A673 (cell line): ENCODE data around the gene DNAJA4. TPM values are rescaled to one million over a fixed set of nuclear protein-coding genes. Genes with fewer than 3 reads are reported as not detected.

Source experiments
- BruUV-seq: library from RNA; stranded (reverse); fragments of 400-500 nt; replicated peaks from 2 replicates; lab custom pipeline; 2021; lab: Mats Ljungman, UMichigan
- CTCF ChIA-PET: fragments of 300-600 bp; sonication (Branson Sonifier 250); formaldehyde crosslinking; loops from one replicate; lab custom pipeline; 2022; ENCODE audit warnings: antibody characterized with exemption; lab: Charles Lee
- POLR2A ChIA-PET: fragments of 300-600 bp; sonication (Branson Sonifier 250); formaldehyde crosslinking; loops from one replicate; lab custom pipeline; 2022; ENCODE audit warnings: antibody characterized with exemption; ENCODE audit not compliant: low non-redundant PET; lab: Charles Lee
- DNase-seq: peaks from one replicate; pipeline ENCODE4 v3.0.0-alpha.2; 2015; ENCODE audit warnings: low spot score
- H3K27ac ChIP-seq: fragments of 200-600 bp; sonication (generic); 2 replicates; pipeline ENCODE4 v1.5.1; 2016; ENCODE audit warnings: mixed run types, low read depth, mild to moderate bottlenecking, mixed read lengths, antibody characterized with exemption, low read length; ENCODE audit not compliant: poor library complexity, severe bottlenecking
- H3K27me3 ChIP-seq: fragments of 200-600 bp; sonication (generic); replicated peaks from 2 replicates; pipeline ENCODE4 v1.6.1; 2017; ENCODE audit warnings: mixed run types, low read depth, mild to moderate bottlenecking, mixed read lengths, antibody characterized with exemption, low read length; ENCODE audit not compliant: insufficient read depth, poor library complexity
- H3K36me3 ChIP-seq: fragments of 200-600 bp; sonication (generic); 2 replicates; pipeline ENCODE4 v1.6.1; 2016; ENCODE audit warnings: mixed run types, mild to moderate bottlenecking, mixed read lengths, antibody characterized with exemption, low read length; ENCODE audit not compliant: insufficient read depth, poor library complexity, severe bottlenecking
- H3K4me1 ChIP-seq: fragments of 200-600 bp; sonication (generic); 2 replicates; pipeline ENCODE4 v1.6.1; 2017; ENCODE audit warnings: mixed run types, mild to moderate bottlenecking, mixed read lengths, antibody characterized with exemption, low read length; ENCODE audit not compliant: insufficient read depth, poor library complexity, severe bottlenecking
- H3K4me3 ChIP-seq: fragments of 200-600 bp; sonication (generic); 2 replicates; pipeline ENCODE4 v1.5.1; 2016; ENCODE audit warnings: low read depth, mixed run types, mild to moderate bottlenecking, mixed read lengths, low read length; ENCODE audit not compliant: poor library complexity, severe bottlenecking
- H3K9me3 ChIP-seq: fragments of 200-600 bp; sonication (generic); 2 replicates; pipeline ENCODE4 v1.6.1; 2016; ENCODE audit warnings: mixed run types, low read depth, mild to moderate bottlenecking, mixed read lengths, antibody characterized with exemption, low read length; ENCODE audit not compliant: poor library complexity, severe bottlenecking
- CTCF ChIP-seq: fragments of 300-800, 200-600 bp; sonication (generic); conservative IDR thresholded peaks from 2 replicates; pipeline ENCODE4 v1.5.1; 2017; ENCODE audit warnings: low read depth, mild to moderate bottlenecking, antibody characterized with exemption, low read length, moderate library complexity, mixed read lengths
- EZH2 ChIP-seq: fragments of 200-600 bp; sonication (generic); IDR thresholded peaks from 2 replicates; pipeline ENCODE4 v1.6.1; 2017; ENCODE audit warnings: borderline replicate concordance, low read depth, mild to moderate bottlenecking, mixed read lengths, antibody characterized with exemption, low read length; ENCODE audit not compliant: poor library complexity, severe bottlenecking
- intact Hi-C: fragments of 100-400 bp; cut with micrococcal nuclease; formaldehyde crosslinking; loops from one replicate; pipeline ENCODE4 v1.10.0; 2022; ENCODE audit not compliant: unreplicated experiment
- total RNA-seq: library from RNA; stranded (reverse); gene quantifications from 2 replicates; pipeline ENCODE4 v1.2.3, GENCODE V29; 2021

The DNAJA4 gene
- total RNA-seq, 1 experiment from 2014 or later = 15.7 TPM

GRCh38 chr15:78243058-78243457 lies 21.3 kb upstream of the DNAJA4 start:
- CTCF ChIA-PET = interaction anchor here (0.6 kb wide), 1 partner anchor 410 kb away, joined by 3 read pairs; no protein-coding TSS in a partner anchor
- Histone ChIP-seq H3K9me3 (no peaks in the 10 kb centered on the region), H3K4me3 (no peak overlapping the region), H3K27me3 (no peaks in the 10 kb centered on the region), H3K4me1 (no peaks in the 10 kb centered on the region), H3K36me3 (no peaks in the 10 kb centered on the region), H3K27ac (no peak overlapping the region)
- no peak for TF ChIP-seq EZH2
- no peak for TF ChIP-seq CTCF
- BruUV-seq = no TSS peak
- POLR2A ChIA-PET = no interaction called here
- no peak for DNase-seq
- intact Hi-C loops = loop anchor here (2.0 to 5.0 kb wide), 2 partner anchors 46 to 284 kb away; no protein-coding TSS in a partner anchor

GRCh38 chr15:78243491-78243941 lies 20.8 kb upstream of the DNAJA4 start:
- BruUV-seq = no TSS peak
- TF ChIP-seq EZH2 (no peak), CTCF (no peak)

DNA sequence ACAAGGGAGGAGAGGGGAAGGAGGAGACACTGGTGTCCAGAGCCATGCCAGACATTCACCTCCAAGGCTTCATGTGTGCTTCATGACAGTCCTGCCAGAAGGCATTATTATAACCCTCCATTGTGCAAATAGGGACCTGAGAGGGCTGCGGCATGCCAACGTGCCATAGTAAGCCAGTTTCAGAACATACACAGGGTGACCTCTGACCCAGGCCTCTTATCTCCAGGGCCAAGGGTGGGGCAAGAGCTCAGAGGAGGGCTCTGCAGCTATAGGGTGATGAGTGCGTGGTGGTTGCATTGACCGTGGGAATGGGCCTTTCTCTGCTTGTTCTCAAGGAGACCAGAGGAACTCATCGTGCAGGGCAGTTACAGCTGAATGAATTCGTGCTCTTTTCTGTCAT lies 20.3 kb upstream of the DNAJA4 start:
- Histone ChIP-seq H3K4me3 (no peak overlapping the region), H3K27ac (no peak overlapping the region), H3K36me3 (no peaks in the 10 kb centered on the region), H3K27me3 (no peaks in the 10 kb centered on the region), H3K4me1 (no peaks in the 10 kb centered on the region), H3K9me3 (no peaks in the 10 kb centered on the region)
- intact Hi-C loops = loop anchor here (5.0 kb wide), 1 partner anchor 47 kb away; no protein-coding TSS in a partner anchor
- no peak for TF ChIP-seq CTCF
- TF ChIP-seq EZH2 = no peak
- ChIA-PET CTCF (no interaction called here), POLR2A (no interaction called here)
- no TSS peak for BruUV-seq
- DNase-seq = no peak

More at GRCh38 chr15:78243491-78243941, 20.8 kb upstream of the DNAJA4 start:
- H3K9me3 ChIP-seq = no peaks in the 10 kb centered on the region
- no peaks in the 10 kb centered on the region for H3K36me3 ChIP-seq
- H3K27me3 ChIP-seq = no peaks in the 10 kb centered on the region
- POLR2A ChIA-PET = no interaction called here
- intact Hi-C loops = loop anchor here (2.0 to 5.0 kb wide), 2 partner anchors 46 to 285 kb away; no protein-coding TSS in a partner anchor
- CTCF ChIA-PET = interaction anchor here (0.6 kb wide), 1 partner anchor 410 kb away, joined by 3 read pairs; no protein-coding TSS in a partner anchor
- no peak overlapping the region for H3K4me3 ChIP-seq
- H3K4me1 ChIP-seq = no peaks in the 10 kb centered on the region
- DNase-seq = no peak
- no peak overlapping the region for H3K27ac ChIP-seq
